Stimulated activated CD4-positive, alpha-beta T cell treated with anti-CD3 and anti-CD28 coated beads, Interleukin-1b, Interleukin-23, amount 100 ng/mL, for 1 hour (primary cell): ENCODE measurements around the gene ACSM6.

Experiments used
- DNase-seq, 2 donors: peaks; one replicate each; pipeline ENCODE4 v3.0.0-alpha.2; 2020; ENCODE audit warnings: low read depth in 2 of 2

ACSM6 gene

DNA sequence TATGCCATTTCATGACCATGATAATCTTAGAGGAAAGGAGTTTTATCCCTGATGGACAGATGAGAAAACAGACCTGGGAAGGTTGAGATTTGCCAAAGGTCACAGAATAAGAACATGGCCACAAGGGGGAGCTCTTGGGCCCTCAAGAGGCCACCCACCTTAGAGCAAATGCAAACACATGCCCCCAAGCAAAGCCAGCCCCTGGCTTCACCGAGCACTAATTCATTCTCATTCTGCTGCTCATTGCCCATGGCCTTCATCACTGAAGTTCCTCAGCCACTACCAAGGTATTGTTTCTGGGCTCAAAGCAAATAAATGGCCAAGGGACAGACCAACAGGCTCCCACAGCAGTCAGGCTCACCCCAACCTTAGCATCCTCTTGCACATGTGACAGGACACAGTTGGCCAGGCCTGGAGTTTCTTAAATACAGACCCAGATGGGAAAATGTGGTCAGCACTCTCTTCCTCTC, 52.6 kb downstream of the ACSM6 start:
- DNase-seq = peak; percentile 9 to 33

DNA sequence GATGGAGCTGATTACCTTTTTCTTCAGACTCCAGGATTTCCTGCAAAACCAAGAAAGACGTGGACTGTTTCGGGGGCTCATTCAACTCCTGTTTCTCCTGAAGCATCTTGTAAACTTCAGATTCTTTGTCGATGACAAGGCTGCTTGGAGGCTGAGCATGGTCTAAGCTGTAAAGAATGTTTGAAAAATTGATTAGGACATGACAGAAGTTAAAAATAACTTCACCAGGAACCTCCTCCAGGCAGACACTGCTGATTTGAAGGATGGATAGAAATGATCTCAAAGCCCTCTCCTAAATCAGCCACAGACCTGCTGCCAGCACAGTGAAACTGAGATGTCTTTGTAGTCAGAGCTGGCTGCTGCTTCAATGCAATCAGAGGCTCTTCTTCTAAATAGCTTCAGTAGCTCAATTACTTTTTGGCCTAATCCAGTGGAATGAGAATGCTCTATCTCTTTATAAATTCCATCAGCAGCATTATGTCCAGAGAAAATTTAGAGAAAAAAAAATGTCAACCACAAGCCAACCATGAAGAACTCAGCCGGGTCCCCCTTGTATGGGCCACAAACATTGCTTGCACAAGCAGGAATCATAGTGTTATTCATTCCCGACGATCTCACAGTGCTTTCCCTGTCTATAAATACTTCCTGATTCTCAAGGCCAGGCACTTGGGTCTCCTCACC, 53.3 kb downstream of the ACSM6 start:
- no peak for DNase-seq

DNA sequence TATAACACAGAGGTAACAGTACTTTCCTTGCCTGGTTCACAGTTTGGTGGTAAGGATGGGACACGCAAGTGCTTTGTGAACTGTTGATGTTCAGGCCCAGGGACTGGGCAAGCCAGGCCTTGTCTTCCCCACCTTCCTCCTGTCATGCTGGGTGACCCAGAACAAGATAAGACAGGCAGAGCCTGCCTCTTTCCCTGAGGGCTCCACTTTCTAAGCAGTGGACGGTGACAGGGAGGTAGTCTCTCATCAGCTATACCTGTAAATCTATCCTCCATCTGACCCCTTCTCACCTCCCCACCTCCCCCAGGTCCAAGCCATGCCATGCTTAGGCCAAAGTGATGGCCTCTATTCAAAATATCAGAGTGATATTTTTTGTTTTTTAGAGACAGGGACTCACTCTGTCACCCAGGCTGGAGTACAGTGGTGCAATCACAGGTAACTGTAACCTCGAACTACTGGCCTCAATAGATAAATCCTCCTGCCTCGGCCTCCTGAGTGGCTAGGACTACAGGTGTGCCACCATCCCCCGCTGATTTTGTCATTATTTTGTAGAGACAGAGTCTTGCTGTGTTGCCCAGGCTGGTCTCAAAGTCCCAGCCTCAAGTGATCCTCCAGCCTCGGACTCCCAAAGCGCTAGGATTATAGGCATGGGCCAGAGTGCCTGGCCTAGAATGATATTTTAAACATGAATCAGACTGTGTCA, 54.0 kb downstream of the ACSM6 start:
- no peak for DNase-seq

DNA sequence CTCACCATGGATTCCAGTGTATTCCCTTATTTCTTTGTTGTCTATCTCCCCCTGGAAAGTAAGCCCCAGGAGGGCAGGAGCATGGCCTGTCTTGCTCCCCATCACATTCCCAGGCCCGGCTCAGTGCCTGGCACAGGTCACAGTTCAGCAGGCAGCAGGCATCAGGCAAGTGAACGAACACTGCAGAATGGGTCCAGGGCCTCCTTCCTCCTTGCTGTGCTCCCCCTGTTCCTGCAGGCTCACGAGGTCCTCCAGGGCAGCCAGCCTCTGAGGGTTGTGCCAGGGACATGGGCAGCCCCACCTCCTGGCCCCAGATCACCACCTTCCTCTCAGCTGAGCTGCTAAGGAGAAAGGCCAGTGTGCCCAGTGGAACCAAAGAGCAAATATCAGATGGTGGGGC, 55.0 kb downstream of the ACSM6 start:
- DNase-seq = no peak

DNA sequence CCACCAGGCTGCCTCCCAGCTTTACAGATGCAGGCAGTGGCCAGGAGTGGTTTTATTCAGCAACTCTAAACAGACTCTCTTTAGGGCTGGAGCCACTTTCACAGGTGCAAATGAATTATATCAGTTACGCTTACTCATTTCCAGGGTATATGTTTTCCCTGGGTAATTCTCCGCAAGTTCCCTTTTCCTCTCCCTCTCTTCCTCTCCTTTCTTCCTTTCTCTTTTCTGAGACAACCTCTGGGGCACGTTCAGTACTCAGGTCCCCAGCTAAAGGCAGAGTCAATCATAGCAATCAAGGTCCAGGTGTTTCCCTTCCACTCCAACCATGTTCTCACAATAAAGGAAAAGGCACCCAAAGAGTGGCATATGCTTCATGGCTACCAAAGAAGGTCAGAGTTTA, 55.4 kb downstream of the ACSM6 start:
- DNase-seq = no peak

DNA sequence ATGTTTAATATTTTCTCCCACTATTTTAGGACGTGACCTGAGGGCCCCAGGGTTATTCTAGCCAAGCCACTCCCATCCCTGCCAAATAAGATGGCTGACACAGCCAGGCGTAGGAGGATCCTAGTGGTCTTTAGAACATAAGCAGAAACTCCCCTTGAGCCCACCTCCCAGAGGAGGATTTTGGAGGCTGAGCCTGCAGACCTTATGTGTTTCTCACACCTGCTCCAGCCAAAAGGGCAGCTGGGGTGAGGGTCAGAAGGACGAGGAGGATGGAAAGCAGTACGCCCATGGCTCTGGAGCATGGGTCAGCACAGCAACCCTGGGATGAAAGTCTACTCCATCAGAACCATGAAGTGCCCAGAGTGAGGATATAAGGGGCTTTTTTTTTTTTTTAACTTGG, 56.8 kb downstream of the ACSM6 start:
- no peak for DNase-seq

DNA sequence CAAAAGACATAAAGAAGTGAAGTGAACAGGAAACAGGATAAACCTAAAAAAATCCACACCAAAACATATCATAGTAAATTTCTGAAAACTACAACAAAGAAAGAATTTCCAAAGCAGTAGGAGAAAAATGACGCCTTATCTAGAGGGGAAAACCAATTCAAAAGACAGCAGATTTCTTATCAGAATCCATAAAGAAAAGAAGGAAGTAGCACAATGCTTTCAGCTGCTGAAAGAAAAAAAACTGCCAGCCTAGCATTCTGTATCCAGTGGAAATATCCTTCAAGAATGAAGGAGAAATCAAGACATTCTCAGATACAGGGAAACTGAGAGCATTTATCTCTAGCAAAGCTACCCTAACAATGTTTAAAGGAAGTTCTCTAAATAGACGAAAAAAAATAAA, 59.0 kb downstream of the ACSM6 start:
- no peak for DNase-seq

DNA sequence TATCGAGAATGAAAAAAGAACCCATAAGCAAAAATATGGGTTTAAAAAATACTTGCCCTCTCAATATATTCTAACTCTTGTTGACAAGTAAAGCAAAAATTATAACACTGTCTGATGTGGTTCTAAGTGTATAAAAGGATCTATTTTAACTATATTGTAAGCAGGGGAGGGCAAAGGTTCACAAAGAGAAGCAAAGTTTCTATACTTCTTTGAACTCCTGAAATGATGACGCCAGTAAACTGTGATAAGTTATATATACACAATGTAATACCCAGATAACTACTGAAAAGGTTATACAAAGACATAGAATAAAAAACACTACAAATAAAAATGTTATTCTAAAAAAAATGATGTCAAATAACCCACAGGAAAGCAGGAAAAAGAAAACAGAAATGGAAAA, 59.6 kb downstream of the ACSM6 start:
- no peak for DNase-seq

DNA sequence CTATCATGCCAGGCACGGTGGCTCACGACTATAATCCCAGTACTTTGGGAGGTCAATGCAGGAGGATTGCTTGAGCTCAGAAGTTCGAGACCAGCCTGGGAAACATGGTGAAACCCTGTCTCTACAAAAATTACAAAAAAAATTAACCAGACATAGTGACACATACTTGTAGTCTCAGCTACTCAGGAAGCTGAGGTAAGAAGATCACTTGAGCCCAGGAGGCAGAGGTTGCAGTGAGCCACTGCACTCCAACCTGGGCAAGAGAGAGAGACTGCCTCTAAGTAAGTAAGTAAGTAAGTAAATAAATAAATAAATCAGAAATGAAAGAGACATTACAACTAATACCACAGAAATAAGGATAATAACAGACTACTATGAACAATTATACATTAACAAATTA, 60.6 kb downstream of the ACSM6 start:
- no peak for DNase-seq

DNA sequence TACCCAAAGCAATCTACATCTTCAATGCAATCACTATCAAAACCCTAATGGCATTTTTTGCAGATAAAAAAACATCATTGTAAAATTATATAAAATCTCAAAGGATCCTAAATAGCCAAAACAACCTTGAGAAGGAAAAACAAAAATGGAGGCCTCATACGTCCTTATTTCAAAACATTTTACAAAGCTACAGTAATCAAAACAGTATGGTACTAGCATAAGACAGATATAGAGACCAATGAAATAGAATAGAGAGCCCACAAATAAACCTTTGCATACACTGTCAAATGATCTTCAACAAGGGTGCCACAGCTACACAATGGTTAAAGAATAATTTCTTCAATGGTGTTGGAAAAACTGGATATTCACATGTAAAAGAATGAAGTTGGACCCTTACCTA, 62.2 kb downstream of the ACSM6 start:
- DNase-seq = no peak

DNA sequence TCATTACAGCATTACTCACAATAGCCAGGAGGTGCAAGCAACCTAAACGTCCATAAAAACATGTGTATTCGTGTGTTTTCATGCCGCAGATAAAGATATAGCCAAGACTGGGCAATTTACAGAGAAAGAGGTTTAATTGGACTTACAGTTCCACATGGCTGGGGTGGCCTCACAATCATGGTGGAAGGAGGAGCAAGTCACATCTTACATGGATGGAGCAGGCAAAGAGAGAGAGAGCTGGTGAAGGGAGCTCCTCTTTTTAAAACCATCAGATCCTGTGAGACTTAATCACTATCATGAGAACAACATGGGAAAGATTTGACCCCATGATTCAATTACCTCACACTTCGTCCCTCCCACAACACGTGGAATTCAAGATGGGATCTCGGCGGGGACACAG, 63.8 kb downstream of the ACSM6 start:
- no peak for DNase-seq

DNA sequence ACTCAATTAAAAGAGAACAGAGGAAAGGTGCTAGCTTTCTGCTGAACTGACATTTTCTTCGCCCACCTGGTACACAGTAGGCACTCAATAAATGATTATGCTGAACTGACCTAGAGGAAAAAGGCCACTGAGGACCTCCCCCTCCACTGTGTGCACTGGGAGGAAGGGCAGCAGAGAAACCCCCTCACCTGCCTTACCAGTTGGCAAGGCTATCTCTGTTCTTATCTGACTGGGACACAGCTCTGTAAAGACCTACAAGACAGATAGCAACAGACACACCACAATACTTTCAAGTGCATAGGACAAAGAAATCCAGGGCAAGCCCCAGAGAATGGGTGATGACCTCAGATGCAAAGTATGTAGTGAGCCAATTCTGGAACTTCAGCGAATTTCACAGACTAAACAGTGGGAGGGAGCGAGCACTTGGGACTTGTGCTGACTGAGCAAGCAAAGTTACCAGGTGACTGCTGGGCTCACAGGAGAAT, 66.4 kb downstream of the ACSM6 start:
- no peak for DNase-seq

DNA sequence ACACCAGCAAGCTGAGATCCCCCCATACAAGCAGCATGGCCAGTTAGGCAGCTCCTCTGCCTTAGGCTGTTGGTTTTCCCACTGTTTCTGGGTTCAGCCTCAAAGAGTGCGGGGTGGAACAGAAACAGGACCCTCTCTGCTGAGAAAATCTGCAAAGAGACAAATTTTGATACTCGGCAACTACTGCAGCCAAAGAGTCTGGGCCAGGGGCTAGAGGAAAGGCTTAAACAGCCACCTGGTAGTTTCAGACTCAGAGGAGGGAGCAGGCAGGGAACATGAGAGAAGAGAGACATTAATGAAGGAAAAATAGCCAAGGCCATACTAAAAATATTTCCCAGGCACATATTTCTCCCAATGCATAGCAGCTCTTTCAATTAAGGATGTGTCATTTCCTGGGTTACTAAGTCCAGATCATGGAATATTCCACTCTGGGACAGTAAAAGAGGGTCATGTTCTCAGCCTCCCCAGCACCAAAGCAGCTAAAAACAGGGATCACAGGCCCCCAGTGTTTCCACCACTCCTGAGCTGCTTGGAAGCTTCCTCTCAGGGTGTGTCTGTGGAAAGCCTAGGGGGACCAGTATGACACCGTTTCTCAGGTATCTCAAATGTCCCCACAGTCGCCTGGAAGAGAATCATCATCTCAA, 67.0 kb downstream of the ACSM6 start:
- no peak for DNase-seq

DNA sequence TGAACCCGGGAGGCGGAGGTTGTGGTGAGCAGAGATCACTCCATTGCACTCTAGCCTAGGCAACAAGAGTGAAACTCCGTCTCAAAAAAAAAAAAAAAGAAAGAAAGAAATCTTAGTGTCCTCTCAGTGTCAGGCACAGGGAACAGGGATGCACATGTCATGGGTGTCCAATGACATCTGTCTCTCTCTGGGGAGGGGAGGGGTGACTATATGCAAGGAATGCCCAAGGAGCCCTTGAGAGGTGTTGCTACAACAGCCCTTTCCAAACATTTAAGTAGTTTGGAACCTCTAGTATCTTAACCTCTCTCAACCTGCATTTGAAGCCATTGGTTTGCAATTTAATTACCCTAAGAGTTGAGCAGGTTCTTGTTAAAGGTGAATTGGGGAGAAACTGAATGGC, 67.9 kb downstream of the ACSM6 start:
- DNase-seq = no peak

DNA sequence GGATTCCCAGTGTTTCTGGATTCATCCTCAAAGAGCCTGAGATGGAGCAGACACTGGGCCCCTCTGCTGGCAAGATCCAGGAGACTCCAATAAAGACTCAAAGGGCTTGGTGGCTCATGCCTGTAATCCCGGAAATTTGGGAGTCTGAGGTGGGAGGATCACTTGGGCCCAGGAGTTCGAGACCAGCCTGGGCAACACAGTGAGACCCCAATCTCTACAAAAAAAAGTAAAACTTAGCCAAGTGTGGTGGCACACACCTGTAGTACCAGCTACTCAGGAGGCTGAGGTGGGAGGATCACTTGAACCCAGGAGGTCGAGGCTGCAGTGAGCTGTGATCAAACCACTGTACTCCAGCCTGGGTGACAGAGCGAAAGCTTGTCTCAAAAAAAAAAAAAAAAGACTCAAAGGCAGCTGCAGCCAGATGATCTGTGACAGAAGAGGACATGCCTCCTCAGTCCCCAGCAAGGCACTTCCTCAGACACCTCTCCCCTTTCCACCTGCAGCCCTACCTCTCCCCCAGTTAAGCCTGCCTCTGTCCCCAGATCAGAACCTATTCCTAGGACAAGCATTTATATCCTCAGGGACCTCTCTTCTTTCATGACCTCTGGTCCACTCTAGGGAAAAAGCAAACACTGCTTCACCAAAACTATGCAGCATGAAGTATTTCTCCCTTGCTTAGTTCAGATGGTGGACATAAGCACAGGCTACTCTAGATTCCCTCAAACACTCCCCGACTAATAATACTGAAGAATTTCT, 68.9 kb downstream of the ACSM6 start:
- DNase-seq = no peak

DNA sequence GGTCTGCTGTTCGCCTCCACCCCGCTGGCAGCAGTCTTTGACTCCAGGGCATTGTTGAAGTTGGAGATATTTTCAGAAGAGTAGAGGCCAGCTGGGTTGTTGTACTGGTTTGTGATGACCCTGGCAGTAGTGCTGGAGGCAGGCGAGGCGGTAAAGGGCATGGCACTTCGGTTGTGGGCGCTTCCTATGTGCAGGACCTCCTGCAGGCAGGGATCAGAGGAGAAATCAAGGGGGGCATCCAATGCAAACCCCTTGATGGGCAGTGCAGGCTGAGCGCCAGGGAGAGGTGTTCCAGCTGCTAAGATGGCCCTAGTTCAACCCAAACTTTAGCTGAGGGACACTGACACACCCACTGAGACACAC, 69.8 kb downstream of the ACSM6 start:
- no peak for DNase-seq

DNA sequence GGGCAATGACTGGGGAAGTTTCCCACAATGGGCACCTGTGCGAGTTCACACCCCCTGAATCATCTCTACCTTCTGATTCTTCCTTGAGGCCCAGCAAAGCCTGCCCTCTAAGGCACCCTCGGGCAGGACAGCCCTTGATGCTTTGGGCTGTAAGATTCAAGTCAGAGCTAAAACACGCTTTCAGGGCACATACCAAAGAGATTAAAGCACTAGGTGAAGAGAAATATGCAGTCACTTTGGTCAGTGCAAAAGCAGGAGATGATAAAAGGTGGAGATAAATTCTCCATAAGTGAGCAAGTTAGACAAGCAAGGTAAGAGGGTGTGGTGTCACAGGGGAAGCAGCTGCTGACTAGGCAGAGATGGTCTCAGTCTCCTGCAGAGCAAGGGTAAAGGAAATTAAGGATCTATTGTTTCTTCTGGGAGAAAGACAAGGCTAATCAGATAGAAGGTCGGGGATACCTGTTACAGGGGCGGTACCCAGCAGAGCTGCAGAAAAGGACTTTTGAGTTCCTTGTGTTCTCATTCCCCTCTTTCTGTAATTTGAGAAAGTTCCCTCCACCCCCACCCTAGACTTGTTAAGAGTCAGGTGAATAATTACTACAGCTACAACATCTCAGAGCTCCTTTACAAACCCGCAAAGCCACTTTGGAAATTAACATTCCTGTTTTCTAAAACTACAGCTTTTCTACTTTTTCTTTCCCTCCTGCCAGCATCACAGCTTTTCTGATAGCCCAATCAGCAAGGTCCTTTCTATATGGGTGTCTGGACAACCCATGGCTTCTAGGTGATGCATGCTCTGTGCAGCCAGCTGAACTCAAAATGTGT, 70.4 kb downstream of the ACSM6 start:
- no peak for DNase-seq

DNA sequence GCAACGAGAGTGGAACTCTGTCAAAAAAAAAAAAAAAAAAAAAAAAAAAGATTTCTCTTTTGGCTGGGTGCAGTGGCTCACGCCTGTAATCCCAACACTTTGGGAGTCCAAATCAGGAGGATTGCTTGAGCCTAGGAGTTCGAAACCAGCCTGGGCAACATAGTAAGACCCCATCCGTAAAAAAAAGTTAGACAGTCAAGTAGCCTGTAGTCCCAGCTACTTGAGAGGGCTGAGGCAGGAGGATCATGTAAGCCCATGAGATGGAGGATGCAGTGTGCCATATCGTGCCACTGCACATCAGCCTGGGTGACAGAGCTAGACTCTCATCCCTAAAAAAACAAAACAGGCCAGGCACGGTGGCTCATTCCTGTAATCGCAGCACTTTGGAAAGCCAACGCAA, 71.5 kb downstream of the ACSM6 start:
- no peak for DNase-seq

DNA sequence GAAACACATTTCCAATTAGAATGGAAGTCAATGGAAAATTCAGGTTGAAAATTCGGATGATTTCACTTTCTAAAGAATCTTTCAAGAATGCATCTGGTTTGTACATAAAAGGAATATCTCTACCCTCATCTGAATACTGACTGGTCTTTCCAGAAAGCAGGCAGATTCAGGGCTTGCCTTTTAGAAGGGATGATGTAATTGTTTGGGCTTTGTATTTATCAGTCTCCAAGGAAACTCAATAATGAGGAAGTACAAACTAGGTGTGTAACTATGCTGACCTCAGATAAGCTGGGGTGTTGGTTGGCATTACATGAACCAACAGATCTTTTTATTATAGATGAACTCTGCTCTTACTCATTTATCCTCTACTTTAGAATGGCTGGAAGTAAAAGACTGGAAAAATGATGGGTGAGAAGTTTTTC, 72.6 kb downstream of the ACSM6 start:
- DNase-seq = no peak

DNA sequence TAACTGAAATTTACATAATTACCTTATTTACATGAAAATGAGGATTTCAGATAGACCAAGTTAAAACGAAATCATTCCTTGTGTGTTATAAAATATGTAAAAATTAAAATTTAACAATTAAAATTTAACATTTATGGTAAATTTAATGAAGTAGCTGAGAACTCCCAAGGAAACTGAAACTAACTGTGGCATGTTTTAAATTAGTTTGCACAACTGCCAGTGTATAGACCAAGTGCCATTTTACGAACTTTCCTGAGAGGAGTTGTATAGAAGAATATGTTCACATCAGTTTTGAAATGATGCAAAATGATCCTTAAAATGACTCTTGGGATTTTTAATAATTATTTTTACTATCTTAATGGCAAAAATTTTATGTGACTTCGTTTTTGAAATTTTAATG, 73.2 kb downstream of the ACSM6 start:
- no peak for DNase-seq

DNA sequence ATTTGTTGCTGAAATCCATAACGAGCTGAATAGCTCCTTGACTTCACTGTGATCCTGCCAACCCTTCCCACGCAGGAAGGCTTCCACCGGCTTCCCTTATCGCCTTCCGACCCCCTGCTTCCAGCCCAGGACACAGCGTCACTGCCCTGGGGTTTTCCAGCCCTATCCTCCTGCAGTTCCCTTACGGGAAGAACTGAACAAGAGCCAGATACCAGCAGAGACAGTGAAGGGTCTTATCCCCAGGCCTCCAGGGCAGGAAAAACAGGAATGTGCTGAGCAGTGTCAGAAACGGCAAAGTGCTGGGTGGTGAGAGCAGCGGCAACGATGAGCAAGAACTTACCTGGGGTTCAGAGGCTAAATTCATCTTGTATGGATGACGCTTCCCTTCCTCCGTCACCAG, 74.4 kb downstream of the ACSM6 start:
- no peak for DNase-seq
